ENCODE measurements around the gene MN1.
A peak's percentile ranks its signal among the peaks of the same experiment; 100 is the strongest.

The MN1 gene

DNA sequence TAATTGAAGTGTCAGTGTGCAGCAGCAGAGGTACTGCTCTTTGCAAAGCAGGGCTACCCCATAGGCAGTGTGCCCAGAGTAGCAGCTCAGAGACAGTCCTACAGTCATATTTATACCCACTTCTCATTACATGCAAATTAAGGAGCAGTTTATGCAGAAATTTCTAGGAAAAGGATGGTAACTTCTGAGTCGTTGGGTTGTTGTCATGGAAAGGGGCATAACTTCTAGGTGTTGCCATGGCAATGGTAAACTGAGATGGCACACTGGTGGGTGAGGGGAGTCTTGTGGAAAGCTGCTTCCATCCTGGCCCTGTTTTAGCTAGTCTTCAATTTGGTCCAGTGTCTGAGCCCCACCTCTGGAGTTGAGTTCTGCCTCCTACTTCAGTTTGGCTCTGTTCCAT is 77.4 kb downstream of the MN1 start:
- Histone ChIP-seq H3K4me3 (no peak overlapping the region), H3K27me3 (no peaks in the 10 kb centered on the region), H3K9me3 (no peaks in the 10 kb centered on the region), H3K36me3 (no peaks in the 10 kb centered on the region), H3K4me1 (peaks cover 0 to 34% (median 4%) of the 10 kb centered on the region in 4 donors), H3K27ac (peak overlapping the region in 1 of 2 donors; percentile 21)
- DNase-seq, result no peak
- intact Hi-C loops (cut with DNase I; ENCODE audit: low total_unique reads), result no loop called here
- TF ChIP-seq, protein P1, sequence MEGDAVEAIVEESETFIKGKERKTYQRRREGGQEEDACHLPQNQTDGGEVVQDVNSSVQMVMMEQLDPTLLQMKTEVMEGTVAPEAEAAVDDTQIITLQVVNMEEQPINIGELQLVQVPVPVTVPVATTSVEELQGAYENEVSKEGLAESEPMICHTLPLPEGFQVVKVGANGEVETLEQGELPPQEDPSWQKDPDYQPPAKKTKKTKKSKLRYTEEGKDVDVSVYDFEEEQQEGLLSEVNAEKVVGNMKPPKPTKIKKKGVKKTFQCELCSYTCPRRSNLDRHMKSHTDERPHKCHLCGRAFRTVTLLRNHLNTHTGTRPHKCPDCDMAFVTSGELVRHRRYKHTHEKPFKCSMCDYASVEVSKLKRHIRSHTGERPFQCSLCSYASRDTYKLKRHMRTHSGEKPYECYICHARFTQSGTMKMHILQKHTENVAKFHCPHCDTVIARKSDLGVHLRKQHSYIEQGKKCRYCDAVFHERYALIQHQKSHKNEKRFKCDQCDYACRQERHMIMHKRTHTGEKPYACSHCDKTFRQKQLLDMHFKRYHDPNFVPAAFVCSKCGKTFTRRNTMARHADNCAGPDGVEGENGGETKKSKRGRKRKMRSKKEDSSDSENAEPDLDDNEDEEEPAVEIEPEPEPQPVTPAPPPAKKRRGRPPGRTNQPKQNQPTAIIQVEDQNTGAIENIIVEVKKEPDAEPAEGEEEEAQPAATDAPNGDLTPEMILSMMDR (IDR thresholded peaks at IDR 0.05), result no peak

DNA sequence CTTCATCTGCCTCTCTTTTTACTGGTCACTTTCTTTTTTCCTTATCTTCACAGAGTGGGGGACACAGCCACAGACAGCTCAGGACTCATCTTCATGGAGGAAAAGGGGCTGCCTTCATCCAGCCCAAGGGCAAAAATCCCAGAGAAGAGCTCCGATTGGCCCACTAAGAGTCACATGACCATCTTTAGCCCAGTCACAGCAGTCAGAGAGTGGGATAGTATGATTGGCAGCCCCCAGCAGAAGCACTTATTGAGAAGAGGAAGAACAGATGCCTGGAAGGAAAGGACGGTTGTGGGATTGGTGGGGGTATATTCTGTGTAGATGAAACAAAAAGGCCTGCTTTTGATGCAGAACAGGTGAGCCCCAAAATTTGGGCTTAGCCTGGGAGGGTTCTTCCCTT is 77.8 kb downstream of the MN1 start:
- H3K27me3 ChIP-seq, result no peaks in the 10 kb centered on the region
- no peak overlapping the region for H3K4me3 ChIP-seq
- H3K36me3 ChIP-seq, result no peaks in the 10 kb centered on the region
- peaks cover 0 to 38% (median 7%) of the 10 kb centered on the region in 4 donors for H3K4me1 ChIP-seq
- no peak for DNase-seq
- H3K9me3 ChIP-seq, result no peaks in the 10 kb centered on the region
- H3K27ac ChIP-seq, result peak overlapping the region in 1 of 2 donors; percentile 21
- TF ChIP-seq, protein P1 (IDR thresholded peaks at IDR 0.05), result no peak
- intact Hi-C loops (cut with DNase I; ENCODE audit: low total_unique reads), result no loop called here

DNA sequence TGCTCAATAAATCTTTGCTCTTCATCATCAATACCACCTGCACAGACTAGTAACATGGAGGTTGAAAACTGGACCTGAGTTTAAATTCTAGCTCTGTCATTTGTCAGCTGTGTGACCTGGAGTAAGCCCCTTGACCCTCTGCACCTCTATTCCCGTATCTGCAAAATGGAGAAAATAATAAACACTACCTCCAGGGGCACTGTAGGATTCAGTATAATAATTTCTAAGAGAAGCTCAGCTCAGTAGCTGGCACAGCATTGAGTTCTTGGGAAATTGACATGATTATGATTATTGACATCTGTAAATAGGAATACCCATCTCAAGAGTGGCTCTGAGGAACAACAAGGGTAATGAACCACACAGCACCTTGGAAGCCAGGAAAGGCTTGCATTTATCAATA is 78.4 kb downstream of the MN1 start:
- no peak for DNase-seq
- peaks cover 0 to 44% (median 12%) of the 10 kb centered on the region in 4 donors for H3K4me1 ChIP-seq
- no peak overlapping the region for H3K4me3 ChIP-seq
- TF ChIP-seq, protein P1 (IDR thresholded peaks at IDR 0.05), result no peak
- peak overlapping the region in 1 of 2 donors; percentile 21 for H3K27ac ChIP-seq
- no peaks in the 10 kb centered on the region for H3K36me3 ChIP-seq
- intact Hi-C loops (cut with DNase I; ENCODE audit: low total_unique reads), result no loop called here
- H3K9me3 ChIP-seq, result no peaks in the 10 kb centered on the region
- H3K27me3 ChIP-seq, result no peaks in the 10 kb centered on the region

DNA sequence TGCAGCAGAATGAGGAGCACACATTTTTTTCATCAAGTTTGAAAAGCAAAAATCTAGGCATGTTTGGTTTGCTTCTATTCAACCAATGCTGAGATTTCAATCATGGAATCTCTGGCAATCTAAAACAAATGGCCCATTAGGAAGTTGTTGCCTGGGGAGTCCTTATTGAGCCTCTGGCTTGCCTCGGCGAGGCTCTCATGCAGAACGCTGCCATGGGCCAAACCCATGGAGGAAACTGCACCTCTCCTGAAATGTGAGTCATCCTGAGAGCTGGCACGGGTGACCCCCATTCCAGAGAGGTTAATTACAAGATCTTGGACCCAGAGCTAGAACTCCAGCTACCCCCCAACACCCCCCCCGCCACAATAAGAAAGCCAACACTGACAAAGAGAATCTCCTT is 80.7 kb downstream of the MN1 start:
- Histone ChIP-seq H3K4me1 (peaks cover 0 to 38% (median 17%) of the 10 kb centered on the region in 4 donors), H3K36me3 (no peaks in the 10 kb centered on the region), H3K9me3 (no peaks in the 10 kb centered on the region), H3K27ac (no peak overlapping the region), H3K27me3 (no peaks in the 10 kb centered on the region), H3K4me3 (no peak overlapping the region)
- intact Hi-C loops (cut with DNase I; ENCODE audit: low total_unique reads), result no loop called here
- DNase-seq, result no peak
- TF ChIP-seq, protein P1 (IDR thresholded peaks at IDR 0.05), result no peak

DNA sequence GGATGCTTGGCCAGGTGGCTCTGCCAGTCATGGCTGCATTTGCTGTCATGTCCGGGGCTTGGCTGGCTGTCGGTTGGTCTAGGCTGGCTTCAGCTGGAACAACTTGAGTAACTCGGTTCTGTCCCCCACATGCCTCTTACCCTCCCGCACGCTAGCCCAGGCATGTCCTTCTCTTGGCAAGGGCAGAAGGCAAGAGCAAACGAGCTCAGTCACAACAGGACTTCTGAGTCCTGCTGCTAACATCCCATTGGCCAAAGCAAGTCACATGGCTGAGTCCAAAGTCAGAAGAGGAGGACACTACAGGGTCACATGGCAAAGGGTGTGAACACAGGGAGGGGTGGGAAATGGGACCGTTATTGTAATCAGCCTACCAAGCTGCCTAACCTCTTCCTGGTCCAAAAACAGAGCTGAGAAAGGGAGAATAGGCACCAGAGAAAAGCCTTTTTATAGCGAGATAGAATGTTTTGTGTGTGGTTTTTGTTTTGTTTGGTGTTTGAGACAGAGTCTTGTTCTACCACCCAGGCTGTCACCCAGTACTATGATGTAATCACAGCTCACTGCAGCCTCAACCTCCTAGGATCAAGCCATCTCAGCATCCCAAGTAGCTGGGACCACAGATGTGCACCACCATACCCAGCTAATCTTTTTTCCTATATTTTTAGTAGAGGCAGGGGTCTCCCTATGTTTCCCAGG is 81.9 kb downstream of the MN1 start:
- Histone ChIP-seq H3K9me3 (no peaks in the 10 kb centered on the region), H3K27ac (peak overlapping the region in 1 of 2 donors; percentile 27), H3K4me3 (no peak overlapping the region), H3K27me3 (no peaks in the 10 kb centered on the region), H3K4me1 (peaks cover 0 to 33% (median 17%) of the 10 kb centered on the region in 4 donors), H3K36me3 (no peaks in the 10 kb centered on the region)
- intact Hi-C loops (cut with DNase I; ENCODE audit: low total_unique reads), result no loop called here
- TF ChIP-seq, protein P1 (IDR thresholded peaks at IDR 0.05), result no peak
- DNase-seq, result peak in 1 of 2 donors; percentile 40
